ENCODE measurements around the gene WAC.
"Not testable (repeated sequence)": the region's sequence is repeated elsewhere in the genome, so short reads cannot be mapped to it uniquely, and the experiment has no call there.

Gene WAC

DNA sequence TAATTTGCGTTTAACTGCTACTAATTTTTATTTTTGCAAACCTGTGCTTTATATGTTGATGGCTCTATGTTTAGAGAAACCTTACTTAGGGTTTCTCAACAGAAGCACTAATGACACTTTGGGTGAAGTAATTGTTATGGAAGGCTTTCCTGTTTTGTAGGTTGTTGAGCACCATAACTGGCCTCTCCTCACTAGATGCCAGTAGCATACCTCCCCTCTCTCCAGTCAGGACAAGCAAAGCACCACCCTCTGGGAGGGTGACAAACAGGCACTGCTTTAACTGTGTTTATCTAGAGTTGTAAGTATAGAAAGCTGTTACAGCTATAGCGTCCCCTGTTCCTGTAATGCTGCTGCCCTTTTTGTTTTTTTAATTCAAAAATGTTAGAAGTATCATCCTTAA lies 60.9 kb downstream of the WAC start:
- Histone ChIP-seq H3K9me3 (ENCODE audit: control insufficient read depth in 5 of 5, low read length in 5 of 5) (no peaks in the 10 kb centered on the region), H3K27ac (ENCODE audit: low read depth, low read length) (no peak overlapping the region), H3K4me3 (ENCODE audit: low read depth in 1 of 5, low read length in 5 of 5) (no peak overlapping the region), H3K9ac (ENCODE audit: low read length in 5 of 5) (no peak overlapping the region), H3K36me3 (ENCODE audit: control insufficient read depth in 5 of 5, insufficient read depth in 5 of 5, low read length in 5 of 5) (peaks cover 18 to 33% (median 28%) of the 10 kb centered on the region in 5 donors), H3K4me1 (ENCODE audit: control insufficient read depth in 5 of 5, insufficient read depth in 5 of 5, low read length in 5 of 5) (peaks cover 0 to 16% (median 7%) of the 10 kb centered on the region in 5 donors), H3K27me3 (ENCODE audit: control insufficient read depth in 5 of 5, insufficient read depth in 4 of 5, low read length in 5 of 5) (no peaks in the 10 kb centered on the region)

DNA sequence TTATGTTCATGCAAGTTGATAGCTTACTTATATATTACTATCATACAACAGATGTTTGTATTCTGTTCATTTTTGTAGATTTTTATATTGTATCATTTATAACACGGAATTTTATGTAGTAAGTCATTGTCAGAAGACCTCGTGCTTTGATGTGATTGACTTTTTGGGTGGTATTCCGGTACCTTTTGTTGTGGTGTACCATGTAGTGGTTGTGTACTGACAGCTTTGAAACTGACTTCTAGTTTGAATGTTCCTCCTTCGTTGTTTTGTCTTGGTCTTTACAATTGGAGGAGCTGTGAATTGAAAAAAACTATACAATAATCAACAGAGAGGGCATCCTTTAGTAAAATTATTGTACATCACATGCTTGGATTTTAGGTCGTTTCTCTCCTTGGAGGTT lies 61.5 kb downstream of the WAC start:
- no peak overlapping the region for H3K27ac ChIP-seq (ENCODE audit: low read depth, low read length)
- no peak overlapping the region for H3K9ac ChIP-seq (ENCODE audit: low read length in 5 of 5)
- peaks cover 18 to 33% (median 28%) of the 10 kb centered on the region in 5 donors for H3K36me3 ChIP-seq (ENCODE audit: control insufficient read depth in 5 of 5, insufficient read depth in 5 of 5, low read length in 5 of 5)
- no peaks in the 10 kb centered on the region for H3K27me3 ChIP-seq (ENCODE audit: control insufficient read depth in 5 of 5, insufficient read depth in 4 of 5, low read length in 5 of 5)
- no peak overlapping the region for H3K4me3 ChIP-seq (ENCODE audit: low read depth in 1 of 5, low read length in 5 of 5)
- H3K4me1 ChIP-seq (ENCODE audit: control insufficient read depth in 5 of 5, insufficient read depth in 5 of 5, low read length in 5 of 5) = peaks cover 0 to 16% (median 6%) of the 10 kb centered on the region in 5 donors
- no peaks in the 10 kb centered on the region for H3K9me3 ChIP-seq (ENCODE audit: control insufficient read depth in 5 of 5, low read length in 5 of 5)

DNA sequence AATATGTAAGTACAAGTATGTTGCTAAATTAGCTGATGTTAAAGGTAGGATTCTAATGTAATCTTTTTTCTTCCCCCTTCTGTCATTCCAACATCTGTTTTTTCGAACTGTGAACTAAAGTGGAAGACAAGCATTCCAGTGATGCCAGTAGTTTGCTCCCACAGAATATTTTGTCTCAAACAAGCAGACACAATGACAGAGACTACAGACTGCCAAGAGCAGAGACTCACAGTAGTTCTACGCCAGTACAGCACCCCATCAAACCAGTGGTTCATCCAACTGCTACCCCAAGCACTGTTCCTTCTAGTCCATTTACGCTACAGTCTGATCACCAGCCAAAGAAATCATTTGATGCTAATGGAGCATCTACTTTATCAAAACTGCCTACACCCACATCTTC lies 62.7 kb downstream of the WAC start:
- Histone ChIP-seq H3K27me3 (ENCODE audit: control insufficient read depth in 5 of 5, insufficient read depth in 4 of 5, low read length in 5 of 5) (no peaks in the 10 kb centered on the region), H3K9me3 (ENCODE audit: control insufficient read depth in 5 of 5, low read length in 5 of 5) (no peaks in the 10 kb centered on the region), H3K4me3 (ENCODE audit: low read depth in 1 of 5, low read length in 5 of 5) (no peak overlapping the region), H3K9ac (ENCODE audit: low read length in 5 of 5) (no peak overlapping the region), H3K27ac (ENCODE audit: low read depth, low read length) (no peak overlapping the region), H3K36me3 (ENCODE audit: control insufficient read depth in 5 of 5, insufficient read depth in 5 of 5, low read length in 5 of 5) (peaks cover 16 to 26% (median 21%) of the 10 kb centered on the region in 5 donors), H3K4me1 (ENCODE audit: control insufficient read depth in 5 of 5, insufficient read depth in 5 of 5, low read length in 5 of 5) (peaks cover 0 to 16% (median 6%) of the 10 kb centered on the region in 5 donors)

DNA sequence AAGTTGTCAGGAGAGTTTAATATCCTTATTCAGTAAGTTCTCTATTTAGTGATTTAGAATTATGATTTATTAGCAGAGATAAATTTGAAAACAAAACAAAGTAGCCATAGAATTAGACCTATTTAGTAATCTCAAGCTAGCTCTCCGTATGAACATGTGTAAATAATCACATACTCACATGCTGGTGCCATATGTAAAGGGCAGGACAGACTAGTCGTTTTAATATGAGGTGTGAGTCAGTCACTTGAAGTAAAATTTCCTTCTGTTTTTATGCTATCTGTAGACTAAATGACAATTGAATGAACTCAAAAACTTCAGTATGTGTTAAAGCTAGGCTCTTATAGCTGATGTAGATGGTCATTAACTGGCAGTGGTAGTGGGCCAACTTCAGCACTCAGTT lies 67.1 kb downstream of the WAC start:
- Histone ChIP-seq H3K4me1 (ENCODE audit: control insufficient read depth in 5 of 5, insufficient read depth in 5 of 5, low read length in 5 of 5) (peaks cover 0 to 13% (median 4%) of the 10 kb centered on the region in 5 donors), H3K27me3 (ENCODE audit: control insufficient read depth in 5 of 5, insufficient read depth in 4 of 5, low read length in 5 of 5) (no peaks in the 10 kb centered on the region), H3K9ac (ENCODE audit: low read length in 5 of 5) (no peak overlapping the region), H3K27ac (ENCODE audit: low read depth, low read length) (no peak overlapping the region), H3K9me3 (ENCODE audit: control insufficient read depth in 5 of 5, low read length in 5 of 5) (no peaks in the 10 kb centered on the region), H3K36me3 (ENCODE audit: control insufficient read depth in 5 of 5, insufficient read depth in 5 of 5, low read length in 5 of 5) (peaks cover 2 to 27% (median 9%) of the 10 kb centered on the region in 5 donors), H3K4me3 (ENCODE audit: low read depth in 1 of 5, low read length in 5 of 5) (no peak overlapping the region)

DNA sequence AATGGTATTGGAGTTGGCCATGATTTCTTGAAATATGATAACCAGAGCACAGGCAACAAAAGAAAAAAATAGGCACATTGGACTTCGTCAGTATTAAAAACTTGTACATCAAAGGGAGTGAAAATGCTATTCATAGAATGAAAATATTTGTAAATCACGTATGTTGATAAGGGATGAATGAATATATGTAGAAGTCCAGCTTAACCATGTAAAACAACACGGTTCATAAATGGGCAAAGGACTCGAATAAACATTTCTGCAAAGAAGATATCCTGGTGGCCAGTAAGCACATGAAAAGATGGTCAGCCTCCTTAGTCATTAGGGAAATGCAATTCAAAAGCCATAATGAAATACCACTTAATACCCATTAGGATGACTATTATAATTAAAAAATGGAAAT lies 68.1 kb downstream of the WAC start:
- Histone ChIP-seq H3K9me3 (ENCODE audit: control insufficient read depth in 5 of 5, low read length in 5 of 5) (no peaks in the 10 kb centered on the region), H3K27me3 (ENCODE audit: control insufficient read depth in 5 of 5, insufficient read depth in 4 of 5, low read length in 5 of 5) (no peaks in the 10 kb centered on the region), H3K36me3 (ENCODE audit: control insufficient read depth in 5 of 5, insufficient read depth in 5 of 5, low read length in 5 of 5) (peaks cover 2 to 23% (median 5%) of the 10 kb centered on the region in 5 donors), H3K4me3 (ENCODE audit: low read depth in 1 of 5, low read length in 5 of 5) (no peak overlapping the region), H3K9ac (ENCODE audit: low read length in 5 of 5) (no peak overlapping the region), H3K27ac (ENCODE audit: low read depth, low read length) (no peak overlapping the region), H3K4me1 (ENCODE audit: control insufficient read depth in 5 of 5, insufficient read depth in 5 of 5, low read length in 5 of 5) (peaks cover 0 to 12% (median 0%) of the 10 kb centered on the region in 5 donors)

DNA sequence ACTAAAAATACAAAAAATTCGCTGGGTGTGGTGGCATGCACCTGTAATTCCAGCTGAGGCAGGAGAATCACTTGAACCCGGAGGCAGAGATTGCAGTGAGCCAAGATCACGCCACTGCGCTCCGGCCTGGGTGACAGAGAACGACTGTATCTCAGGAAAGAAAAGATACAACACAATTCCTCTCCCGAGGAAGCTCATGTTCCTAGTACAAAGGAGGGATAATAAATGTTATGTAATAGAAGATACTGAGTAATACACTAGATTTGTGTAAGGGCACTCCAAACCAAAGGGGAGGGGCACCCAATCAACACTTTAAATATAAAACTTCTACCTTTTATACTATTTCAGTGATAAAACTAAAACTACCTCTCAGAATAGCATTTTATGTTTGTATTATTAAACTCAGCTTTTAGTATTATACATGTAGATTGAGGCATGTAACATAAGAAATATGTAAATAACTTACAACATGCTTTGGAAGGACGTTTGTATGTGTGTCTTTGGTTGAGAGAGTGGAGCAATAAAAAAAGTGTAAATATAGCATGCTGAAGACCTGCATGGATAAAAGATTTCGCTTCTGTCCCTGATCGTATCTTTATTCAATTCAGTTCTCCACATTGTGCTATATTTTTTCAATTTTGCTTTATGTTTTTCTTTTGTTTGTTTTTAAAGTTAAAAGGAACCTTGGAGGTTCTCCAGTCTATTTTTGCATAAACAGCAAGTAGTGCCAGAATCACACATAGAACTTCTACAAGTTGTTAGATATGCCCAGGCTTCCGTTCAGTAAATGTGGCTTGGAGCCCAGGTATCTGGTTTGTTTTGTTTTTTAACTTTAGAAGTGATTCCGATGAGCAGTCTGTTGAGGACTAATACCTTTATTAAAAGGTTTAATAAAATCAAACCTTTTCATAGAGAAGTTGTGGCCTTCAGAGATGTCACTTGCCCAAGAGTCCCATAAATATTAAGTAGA lies 71.9 kb downstream of the WAC start:
- H3K9me3 ChIP-seq (ENCODE audit: control insufficient read depth in 5 of 5, low read length in 5 of 5) = no peaks in the 10 kb centered on the region
- H3K36me3 ChIP-seq (ENCODE audit: control insufficient read depth in 5 of 5, insufficient read depth in 5 of 5, low read length in 5 of 5) = peaks cover 13 to 31% (median 13%) of the 10 kb centered on the region in 5 donors
- H3K27me3 ChIP-seq (ENCODE audit: control insufficient read depth in 5 of 5, insufficient read depth in 4 of 5, low read length in 5 of 5) = no peaks in the 10 kb centered on the region
- H3K27ac ChIP-seq (ENCODE audit: low read depth, low read length) = no peak overlapping the region
- H3K4me1 ChIP-seq (ENCODE audit: control insufficient read depth in 5 of 5, insufficient read depth in 5 of 5, low read length in 5 of 5) = peaks cover 0 to 12% (median 0%) of the 10 kb centered on the region in 5 donors
- no peak overlapping the region for H3K9ac ChIP-seq (ENCODE audit: low read length in 5 of 5)
- H3K4me3 ChIP-seq (ENCODE audit: low read depth in 1 of 5, low read length in 5 of 5) = no peak overlapping the region

DNA sequence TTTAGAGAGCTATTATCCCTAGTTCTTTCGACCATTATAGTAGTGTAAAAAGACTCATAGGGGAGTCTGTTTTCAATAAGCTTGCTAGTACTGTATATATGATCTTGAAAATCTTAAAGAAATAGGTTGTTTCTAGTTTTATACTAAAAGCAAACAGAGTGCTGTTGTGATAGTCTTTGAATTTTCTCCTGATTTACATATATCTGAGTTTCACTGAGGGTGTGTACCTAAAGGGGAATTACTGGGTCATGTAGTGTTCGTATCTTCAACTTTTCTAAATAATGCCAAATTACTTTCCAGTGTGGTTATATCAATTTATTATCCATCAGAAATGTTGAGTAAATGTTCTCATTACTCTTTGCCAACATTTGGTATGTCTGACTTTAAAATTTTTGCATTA lies 73.7 kb downstream of the WAC start:
- Histone ChIP-seq H3K27ac (ENCODE audit: low read depth, low read length) (no peak overlapping the region), H3K36me3 (ENCODE audit: control insufficient read depth in 5 of 5, insufficient read depth in 5 of 5, low read length in 5 of 5) (peaks cover 16 to 43% (median 28%) of the 10 kb centered on the region in 5 donors), H3K4me1 (ENCODE audit: control insufficient read depth in 5 of 5, insufficient read depth in 5 of 5, low read length in 5 of 5) (peaks cover 0 to 12% (median 0%) of the 10 kb centered on the region in 5 donors), H3K9ac (ENCODE audit: low read length in 5 of 5) (no peak overlapping the region), H3K4me3 (ENCODE audit: low read depth in 1 of 5, low read length in 5 of 5) (no peak overlapping the region), H3K27me3 (ENCODE audit: control insufficient read depth in 5 of 5, insufficient read depth in 4 of 5, low read length in 5 of 5) (no peaks in the 10 kb centered on the region), H3K9me3 (ENCODE audit: control insufficient read depth in 5 of 5, low read length in 5 of 5) (no peaks in the 10 kb centered on the region)

DNA sequence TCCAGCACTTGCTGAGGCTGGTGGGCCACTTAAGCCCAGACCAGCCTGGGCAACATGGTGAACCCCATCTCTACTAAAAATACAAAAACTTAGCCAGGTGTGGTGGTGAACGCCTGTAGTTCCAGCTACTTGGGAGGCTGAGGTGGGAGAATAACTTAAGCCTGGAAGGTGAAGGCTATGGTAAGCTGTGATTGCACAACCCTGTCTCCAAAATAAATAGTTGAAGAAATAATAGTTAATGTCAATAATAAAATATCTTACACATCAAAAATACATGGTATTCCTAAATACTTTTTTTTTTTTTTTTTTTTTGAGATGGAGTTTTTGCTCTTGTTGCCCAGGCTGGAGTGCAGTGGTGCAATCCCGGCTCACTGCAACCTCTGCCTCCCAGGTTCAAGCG lies 76.7 kb downstream of the WAC start:
- H3K9ac ChIP-seq (ENCODE audit: low read length in 5 of 5); H3K27ac ChIP-seq (ENCODE audit: low read depth, low read length); H3K4me1 ChIP-seq (ENCODE audit: control insufficient read depth in 5 of 5, insufficient read depth in 5 of 5, low read length in 5 of 5); H3K4me3 ChIP-seq (ENCODE audit: low read depth in 1 of 5, low read length in 5 of 5); H3K9me3 ChIP-seq (ENCODE audit: control insufficient read depth in 5 of 5, low read length in 5 of 5); H3K27me3 ChIP-seq (ENCODE audit: control insufficient read depth in 5 of 5, insufficient read depth in 4 of 5, low read length in 5 of 5): not testable (repeated sequence)
- peaks cover 34 to 61% (median 54%) of the 10 kb centered on the region in 5 donors for H3K36me3 ChIP-seq (ENCODE audit: control insufficient read depth in 5 of 5, insufficient read depth in 5 of 5, low read length in 5 of 5)

DNA sequence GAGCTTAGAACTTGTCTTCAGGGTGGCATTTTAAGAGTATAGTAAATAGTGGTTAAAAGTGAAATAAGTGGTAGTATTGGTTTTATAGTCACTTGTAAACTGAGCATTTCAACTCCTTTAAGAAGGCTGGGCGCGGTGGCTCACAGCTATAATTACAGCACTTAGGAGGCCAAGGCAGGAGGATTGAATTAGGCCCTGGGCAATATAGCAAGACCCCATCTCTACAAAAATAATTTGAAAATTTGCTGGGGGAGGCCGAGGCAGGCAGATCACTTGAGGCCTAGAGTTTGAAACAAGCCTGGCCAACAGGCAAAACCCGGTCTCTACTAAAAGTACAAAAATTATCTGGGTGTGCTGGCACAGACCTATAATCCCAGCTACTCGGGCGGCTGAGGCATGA lies 80.0 kb downstream of the WAC start:
- Histone ChIP-seq H3K4me1 (ENCODE audit: control insufficient read depth in 5 of 5, insufficient read depth in 5 of 5, low read length in 5 of 5) (no peaks in the 10 kb centered on the region), H3K27ac (ENCODE audit: low read depth, low read length) (no peak overlapping the region), H3K27me3 (ENCODE audit: control insufficient read depth in 5 of 5, insufficient read depth in 4 of 5, low read length in 5 of 5) (no peaks in the 10 kb centered on the region), H3K4me3 (ENCODE audit: low read depth in 1 of 5, low read length in 5 of 5) (no peak overlapping the region), H3K9ac (ENCODE audit: low read length in 5 of 5) (no peak overlapping the region), H3K36me3 (ENCODE audit: control insufficient read depth in 5 of 5, insufficient read depth in 5 of 5, low read length in 5 of 5) (peaks cover 62 to 90% (median 85%) of the 10 kb centered on the region in 5 donors), H3K9me3 (ENCODE audit: control insufficient read depth in 5 of 5, low read length in 5 of 5) (no peaks in the 10 kb centered on the region)

DNA sequence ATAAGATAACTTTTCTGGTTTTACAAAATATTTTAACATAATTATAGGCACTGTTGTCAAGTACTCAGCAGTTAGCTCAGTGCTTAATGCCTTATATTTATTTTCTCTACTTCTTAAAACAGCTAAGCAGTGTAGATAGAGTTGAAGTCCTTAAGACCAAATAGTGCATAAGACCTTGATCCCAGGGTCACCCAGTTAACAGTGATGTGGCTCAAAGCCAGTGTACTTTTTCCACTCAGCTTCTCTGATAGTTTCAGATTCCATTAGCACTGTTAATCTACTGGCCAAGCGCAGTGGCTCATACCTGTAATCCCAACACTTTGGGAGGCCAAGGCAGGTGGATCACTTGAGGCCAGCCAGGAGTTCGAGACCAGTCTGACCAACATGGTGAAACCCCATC lies 83.6 kb downstream of the WAC start:
- Histone ChIP-seq H3K36me3 (ENCODE audit: control insufficient read depth in 5 of 5, insufficient read depth in 5 of 5, low read length in 5 of 5) (peaks cover 49 to 82% (median 76%) of the 10 kb centered on the region in 5 donors), H3K9ac (ENCODE audit: low read length in 5 of 5) (no peak overlapping the region)

More for the DNA sequence above, 83.6 kb downstream of the WAC start:
- Histone ChIP-seq H3K27me3 (ENCODE audit: control insufficient read depth in 5 of 5, insufficient read depth in 4 of 5, low read length in 5 of 5) (no peaks in the 10 kb centered on the region), H3K27ac (ENCODE audit: low read depth, low read length) (no peak overlapping the region), H3K9me3 (ENCODE audit: control insufficient read depth in 5 of 5, low read length in 5 of 5) (no peaks in the 10 kb centered on the region), H3K4me3 (ENCODE audit: low read depth in 1 of 5, low read length in 5 of 5) (no peak overlapping the region), H3K4me1 (ENCODE audit: control insufficient read depth in 5 of 5, insufficient read depth in 5 of 5, low read length in 5 of 5) (no peaks in the 10 kb centered on the region)
